ENCODE results near the gene RTKN2.

GRCh38 chr10:62239994-62240393, 28.6 kb downstream of the RTKN2 start:
- TF ChIP-seq TEAD4 (IDR thresholded peaks at IDR 0.05; ENCODE audit: borderline replicate concordance, insufficient read depth) (no peak), FOSL2 (IDR thresholded peaks at IDR 0.05; ENCODE audit: borderline replicate concordance, low read depth) (no peak), SIN3A (IDR thresholded peaks at IDR 0.05; ENCODE audit: borderline replicate concordance, low read depth, low read length) (no peak), CTCF (IDR thresholded peaks at IDR 0.05) (no peak), USF2 (IDR thresholded peaks at IDR 0.05; ENCODE audit: borderline replicate concordance, low read depth, low read length) (no peak), YY1 (IDR thresholded peaks at IDR 0.05; ENCODE audit: low read depth) (no peak), TAF1 (IDR thresholded peaks at IDR 0.05; ENCODE audit: borderline replicate concordance, low read depth, low read length) (no peak), FOXJ3 (CRISPR knock-in tag; IDR thresholded peaks at IDR 0.05) (no peak), EP300 (IDR thresholded peaks at IDR 0.05; ENCODE audit: borderline replicate concordance in 1 of 2, low read depth in 1 of 2, low read length in 1 of 2) (no peak), EZH2phosphoT487 (IDR thresholded peaks at IDR 0.05; ENCODE audit: borderline replicate concordance, low read depth) (no peak)
- TF ChIP-seq, protein P1, sequence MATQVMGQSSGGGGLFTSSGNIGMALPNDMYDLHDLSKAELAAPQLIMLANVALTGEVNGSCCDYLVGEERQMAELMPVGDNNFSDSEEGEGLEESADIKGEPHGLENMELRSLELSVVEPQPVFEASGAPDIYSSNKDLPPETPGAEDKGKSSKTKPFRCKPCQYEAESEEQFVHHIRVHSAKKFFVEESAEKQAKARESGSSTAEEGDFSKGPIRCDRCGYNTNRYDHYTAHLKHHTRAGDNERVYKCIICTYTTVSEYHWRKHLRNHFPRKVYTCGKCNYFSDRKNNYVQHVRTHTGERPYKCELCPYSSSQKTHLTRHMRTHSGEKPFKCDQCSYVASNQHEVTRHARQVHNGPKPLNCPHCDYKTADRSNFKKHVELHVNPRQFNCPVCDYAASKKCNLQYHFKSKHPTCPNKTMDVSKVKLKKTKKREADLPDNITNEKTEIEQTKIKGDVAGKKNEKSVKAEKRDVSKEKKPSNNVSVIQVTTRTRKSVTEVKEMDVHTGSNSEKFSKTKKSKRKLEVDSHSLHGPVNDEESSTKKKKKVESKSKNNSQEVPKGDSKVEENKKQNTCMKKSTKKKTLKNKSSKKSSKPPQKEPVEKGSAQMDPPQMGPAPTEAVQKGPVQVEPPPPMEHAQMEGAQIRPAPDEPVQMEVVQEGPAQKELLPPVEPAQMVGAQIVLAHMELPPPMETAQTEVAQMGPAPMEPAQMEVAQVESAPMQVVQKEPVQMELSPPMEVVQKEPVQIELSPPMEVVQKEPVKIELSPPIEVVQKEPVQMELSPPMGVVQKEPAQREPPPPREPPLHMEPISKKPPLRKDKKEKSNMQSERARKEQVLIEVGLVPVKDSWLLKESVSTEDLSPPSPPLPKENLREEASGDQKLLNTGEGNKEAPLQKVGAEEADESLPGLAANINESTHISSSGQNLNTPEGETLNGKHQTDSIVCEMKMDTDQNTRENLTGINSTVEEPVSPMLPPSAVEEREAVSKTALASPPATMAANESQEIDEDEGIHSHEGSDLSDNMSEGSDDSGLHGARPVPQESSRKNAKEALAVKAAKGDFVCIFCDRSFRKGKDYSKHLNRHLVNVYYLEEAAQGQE (IDR thresholded peaks at IDR 0.05; ENCODE audit: low read depth, low read length), result no peak
- TF ChIP-seq, protein P2, sequence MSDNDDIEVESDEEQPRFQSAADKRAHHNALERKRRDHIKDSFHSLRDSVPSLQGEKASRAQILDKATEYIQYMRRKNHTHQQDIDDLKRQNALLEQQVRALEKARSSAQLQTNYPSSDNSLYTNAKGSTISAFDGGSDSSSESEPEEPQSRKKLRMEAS (IDR thresholded peaks at IDR 0.05; ENCODE audit: low read depth), result no peak
